H9 (cell line): ENCODE measurements around the gene CCDC137. TPM values are rescaled to one million over a fixed set of nuclear protein-coding genes. Genes with fewer than 3 reads are reported as not detected.

ENCODE experiments used
- DNase-seq: peaks from one replicate; pipeline ENCODE4 v3.0.0-alpha.2; 2017
- H2AFZ ChIP-seq: one replicate; pipeline ENCODE4 v1.6.1; 2013; ENCODE audit warnings: mild to moderate bottlenecking, low read length, control low read depth, moderate library complexity
- H2AK5ac ChIP-seq: 2 replicates; pipeline ENCODE4 v1.6.1; 2013; ENCODE audit warnings: low read length, control low read depth, mixed read lengths; ENCODE audit not compliant: insufficient read length
- H2BK120ac ChIP-seq: one replicate; pipeline ENCODE4 v1.6.1; 2013; ENCODE audit warnings: low read depth, mild to moderate bottlenecking, low read length, control low read depth, inconsistent platforms; ENCODE audit not compliant: poor library complexity, severe bottlenecking
- H2BK12ac ChIP-seq: 2 replicates; pipeline ENCODE4 v1.6.1; 2013; ENCODE audit warnings: low read length, control low read depth, mixed read lengths, low read depth; ENCODE audit not compliant: insufficient read length
- H2BK15ac ChIP-seq: 2 replicates; pipeline ENCODE4 v1.6.1; 2013; ENCODE audit warnings: low read depth, low read length, control low read depth
- H2BK20ac ChIP-seq: one replicate; pipeline ENCODE4 v1.6.1; 2013; ENCODE audit warnings: low read depth, mild to moderate bottlenecking, low read length, control low read depth, inconsistent platforms; ENCODE audit not compliant: poor library complexity, severe bottlenecking
- H2BK5ac ChIP-seq: 2 replicates; pipeline ENCODE4 v1.6.1; 2013; ENCODE audit warnings: low read length, control low read depth, mixed read lengths; ENCODE audit not compliant: insufficient read length
- H3K14ac ChIP-seq: 2 replicates; pipeline ENCODE4 v1.6.1; 2013; ENCODE audit warnings: low read length, control low read depth; ENCODE audit not compliant: insufficient read depth
- H3K18ac ChIP-seq: 2 replicates; pipeline ENCODE4 v1.6.1; 2013; ENCODE audit warnings: low read depth, mild to moderate bottlenecking, mixed read lengths, low read length, control low read depth; ENCODE audit not compliant: insufficient read length
- H3K23ac ChIP-seq: 2 replicates; pipeline ENCODE4 v1.6.1; 2013; ENCODE audit warnings: low read length, control low read depth, mixed read lengths, low read depth; ENCODE audit not compliant: insufficient read length
- H3K23me2 ChIP-seq: 2 replicates; pipeline ENCODE4 v1.6.1; 2013; ENCODE audit warnings: low read depth, mild to moderate bottlenecking, mixed read lengths, low read length, control low read depth; ENCODE audit not compliant: insufficient read length, poor library complexity, severe bottlenecking
- H3K27ac ChIP-seq: 2 replicates; pipeline ENCODE4 v1.5.1; 2013; ENCODE audit warnings: low read length, control low read depth, mixed read lengths, low read depth; ENCODE audit not compliant: insufficient read length
- H3K27me3 ChIP-seq: 2 replicates; pipeline ENCODE4 v1.6.1; 2013; ENCODE audit warnings: low read length, control low read depth, inconsistent platforms; ENCODE audit not compliant: insufficient read depth
- H3K4ac ChIP-seq: 2 replicates; pipeline ENCODE4 v1.6.1; 2013; ENCODE audit warnings: low read depth, mild to moderate bottlenecking, control low read depth, inconsistent platforms, low read length, moderate library complexity
- H3K4me1 ChIP-seq: 2 replicates; pipeline ENCODE4 v1.6.1; 2013; ENCODE audit warnings: low read length, control low read depth, inconsistent platforms; ENCODE audit not compliant: insufficient read depth
- H3K4me2 ChIP-seq: 2 replicates; pipeline ENCODE4 v1.6.1; 2013; ENCODE audit warnings: low read length, control low read depth, mixed read lengths; ENCODE audit not compliant: insufficient read length, insufficient read depth
- H3K56ac ChIP-seq: 2 replicates; pipeline ENCODE4 v1.6.1; 2013; ENCODE audit warnings: low read depth, mild to moderate bottlenecking, mixed read lengths, low read length, control low read depth; ENCODE audit not compliant: insufficient read length
- H3K79me1 ChIP-seq: 2 replicates; pipeline ENCODE4 v1.6.1; 2013; ENCODE audit warnings: low read depth, mild to moderate bottlenecking, moderate library complexity, low read length, control low read depth, inconsistent platforms; ENCODE audit not compliant: insufficient read depth, poor library complexity, severe bottlenecking
- H3K79me2 ChIP-seq: 2 replicates; pipeline ENCODE4 v1.6.1; 2013; ENCODE audit warnings: low read length, control low read depth, inconsistent platforms; ENCODE audit not compliant: insufficient read depth
- H3K9ac ChIP-seq: 2 replicates; pipeline ENCODE4 v1.6.1; 2013; ENCODE audit warnings: low read length, control low read depth, mixed read lengths; ENCODE audit not compliant: insufficient read length; ENCODE audit errors: extremely low read depth
- H3K9me3 ChIP-seq: one replicate; pipeline ENCODE4 v1.6.1; 2013; ENCODE audit warnings: low read depth, low read length, inconsistent platforms; ENCODE audit not compliant: control insufficient read depth
- H3T11ph ChIP-seq: one replicate; pipeline ENCODE4 v1.6.1; 2013; ENCODE audit warnings: mild to moderate bottlenecking, low read length, control low read depth, inconsistent platforms
- H4K20me1 ChIP-seq: one replicate; pipeline ENCODE4 v1.6.1; 2013; ENCODE audit not compliant: control insufficient read depth, insufficient read length, insufficient read depth
- H4K5ac ChIP-seq: 2 replicates; pipeline ENCODE4 v1.6.1; 2013; ENCODE audit warnings: low read depth, mild to moderate bottlenecking, mixed read lengths, low read length, control low read depth; ENCODE audit not compliant: insufficient read length
- H4K8ac ChIP-seq: replicated peaks from 2 replicates; pipeline ENCODE4 v1.6.1; 2013; ENCODE audit warnings: low read length, control low read depth, mixed read lengths, low read depth; ENCODE audit not compliant: insufficient read length
- H4K91ac ChIP-seq: 2 replicates; pipeline ENCODE4 v1.6.1; 2013; ENCODE audit warnings: low read depth, mild to moderate bottlenecking, moderate library complexity, mixed read lengths, low read length, control low read depth; ENCODE audit not compliant: insufficient read length
- H3K27ac Mint-ChIP-seq, 3 experiments: 2 replicates in 2 of 3; 3 replicates in 1 of 3; pipeline ENCODE4 v1.8.0; 2020 to 2021; ENCODE audit warnings: mixed read lengths in 3 of 3, mild to moderate bottlenecking in 1 of 3, moderate library complexity in 1 of 3
- H3K27me3 Mint-ChIP-seq: 2 replicates; pipeline ENCODE4 v1.8.0; 2021; ENCODE audit warnings: low read depth, mild to moderate bottlenecking, moderate library complexity, mixed read lengths
- H3K36me3 Mint-ChIP-seq, 3 experiments: 2 replicates in 2 of 3; 3 replicates in 1 of 3; pipeline ENCODE4 v1.8.0; 2020 to 2021; ENCODE audit warnings: low read depth in 3 of 3, mixed read lengths in 3 of 3; ENCODE audit not compliant: insufficient read depth in 1 of 3
- H3K4me1 Mint-ChIP-seq, 2 experiments: 2 replicates each; pipeline ENCODE4 v1.8.0; 2020; ENCODE audit warnings: mixed read lengths in 2 of 2
- H3K4me3 Mint-ChIP-seq, 2 experiments: 2 replicates in 1 of 2; 3 replicates in 1 of 2; pipeline ENCODE4 v1.8.0; 2020 to 2021; ENCODE audit warnings: mild to moderate bottlenecking in 2 of 2, mixed read lengths in 2 of 2, moderate library complexity in 1 of 2
- H3K9me3 Mint-ChIP-seq, 2 experiments: 2 replicates in 1 of 2; 3 replicates in 1 of 2; pipeline ENCODE4 v1.8.0; 2020; ENCODE audit warnings: mild to moderate bottlenecking in 2 of 2, mixed read lengths in 2 of 2, moderate library complexity in 1 of 2
- CTCF ChIP-seq: fragments of 200-600 bp; sonication (generic); conservative IDR thresholded peaks from 3 replicates; pipeline ENCODE4 v1.8.0; 2021; ENCODE audit warnings: antibody characterized with exemption, mild to moderate bottlenecking
- WGBS: extraction: QIAGEN DNeasy Blood & Tissue Kit; methylation state at CpG from one replicate; pipeline ENCODE4 v1.1.7; 2013; ENCODE audit warnings: missing lambda C conversion rate, low lambda C conversion rate, mixed read lengths; ENCODE audit not compliant: insufficient read length; ENCODE audit errors: extremely low coverage; 5-methylcytosine and 5-hydroxymethylcytosine counted together
- total RNA-seq: library from RNA; stranded (reverse); gene quantifications from 2 replicates; pipeline ENCODE4 v1.2.1, GENCODE V29; 2021

The CCDC137 gene
- total RNA-seq, 1 experiment from 2014 or later = 60.8 TPM

GRCh38 chr17:81695211-81695610 is 28.7 kb downstream of the CCDC137 start:
- no peak overlapping the region for H3K18ac ChIP-seq
- H3K27ac ChIP-seq = no peak overlapping the region
- no peak overlapping the region for H3K4me3 Mint-ChIP-seq
- no peak overlapping the region for H4K8ac ChIP-seq
- no peak overlapping the region for H3T11ph ChIP-seq
- no peak overlapping the region for H2BK15ac ChIP-seq
- no peaks in the 10 kb centered on the region for H3K27me3 Mint-ChIP-seq
- no peak overlapping the region for H2BK12ac ChIP-seq
- no peak overlapping the region for H3K56ac ChIP-seq
- H4K20me1 ChIP-seq = no peaks in the 10 kb centered on the region
- H3K23ac ChIP-seq = no peak overlapping the region
- no peak overlapping the region for H2BK5ac ChIP-seq
- no peak overlapping the region for H3K14ac ChIP-seq
- no peak for TF ChIP-seq CTCF
- H2AK5ac ChIP-seq = no peak overlapping the region
- H3K27me3 ChIP-seq = no peaks in the 10 kb centered on the region
- H3K9me3 ChIP-seq = no peaks in the 10 kb centered on the region
- H4K5ac ChIP-seq = no peak overlapping the region
- H3K4ac ChIP-seq = no peak overlapping the region
- no peak overlapping the region for H2BK120ac ChIP-seq
- no peak overlapping the region for H2AFZ ChIP-seq
- no peak overlapping the region for H4K91ac ChIP-seq
- H3K4me1 Mint-ChIP-seq = no peaks in the 10 kb centered on the region
- no peak overlapping the region for H3K4me2 ChIP-seq
- H3K36me3 Mint-ChIP-seq = peaks cover 27 to 69% (median 57%) of the 10 kb centered on the region in 3 experiments
- H3K9me3 Mint-ChIP-seq = no peaks in the 10 kb centered on the region
- H3K4me1 ChIP-seq = no peaks in the 10 kb centered on the region
- WGBS = no CpG with 5 or more reads among the region's 6 CpGs
- no peak overlapping the region for H3K27ac Mint-ChIP-seq
- no peak for DNase-seq
- no peak overlapping the region for H3K9ac ChIP-seq
- H3K23me2 ChIP-seq = no peaks in the 10 kb centered on the region
- H3K79me1 ChIP-seq = no peaks in the 10 kb centered on the region
- no peak overlapping the region for H2BK20ac ChIP-seq
- H3K79me2 ChIP-seq = no peaks in the 10 kb centered on the region
